ENCODE data around the gene PLAAT1. TPM values are rescaled to one million over a fixed set of nuclear protein-coding genes. Genes with fewer than 3 reads are reported as not detected.

PLAAT1 gene
- total RNA-seq, 1 donor from 2014 or later = 1.3 TPM

DNA sequence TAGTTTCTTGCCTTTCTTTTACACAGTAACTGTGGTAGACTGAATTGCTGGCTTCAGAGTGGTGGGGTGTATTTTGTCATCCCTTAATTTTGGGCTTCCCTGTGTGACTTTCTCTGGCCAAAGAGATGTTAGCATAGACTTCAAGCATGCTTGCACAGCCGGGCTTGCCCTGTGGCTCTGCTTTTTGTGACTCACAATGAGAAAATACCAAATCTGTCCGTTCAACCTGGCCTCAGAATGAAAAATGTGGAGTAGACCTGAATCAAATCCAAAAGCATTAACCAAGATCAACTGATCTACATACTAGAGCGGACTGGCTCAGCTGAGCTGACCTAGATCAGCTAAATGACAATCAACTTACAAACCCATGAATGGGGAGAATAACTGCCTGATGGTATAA lies 51.4 kb downstream of the PLAAT1 start:
- TF ChIP-seq, protein P1, sequence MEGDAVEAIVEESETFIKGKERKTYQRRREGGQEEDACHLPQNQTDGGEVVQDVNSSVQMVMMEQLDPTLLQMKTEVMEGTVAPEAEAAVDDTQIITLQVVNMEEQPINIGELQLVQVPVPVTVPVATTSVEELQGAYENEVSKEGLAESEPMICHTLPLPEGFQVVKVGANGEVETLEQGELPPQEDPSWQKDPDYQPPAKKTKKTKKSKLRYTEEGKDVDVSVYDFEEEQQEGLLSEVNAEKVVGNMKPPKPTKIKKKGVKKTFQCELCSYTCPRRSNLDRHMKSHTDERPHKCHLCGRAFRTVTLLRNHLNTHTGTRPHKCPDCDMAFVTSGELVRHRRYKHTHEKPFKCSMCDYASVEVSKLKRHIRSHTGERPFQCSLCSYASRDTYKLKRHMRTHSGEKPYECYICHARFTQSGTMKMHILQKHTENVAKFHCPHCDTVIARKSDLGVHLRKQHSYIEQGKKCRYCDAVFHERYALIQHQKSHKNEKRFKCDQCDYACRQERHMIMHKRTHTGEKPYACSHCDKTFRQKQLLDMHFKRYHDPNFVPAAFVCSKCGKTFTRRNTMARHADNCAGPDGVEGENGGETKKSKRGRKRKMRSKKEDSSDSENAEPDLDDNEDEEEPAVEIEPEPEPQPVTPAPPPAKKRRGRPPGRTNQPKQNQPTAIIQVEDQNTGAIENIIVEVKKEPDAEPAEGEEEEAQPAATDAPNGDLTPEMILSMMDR (IDR thresholded peaks at IDR 0.05; ENCODE audit: insufficient read depth, low read length, poor library complexity, severe bottlenecking) = no peak
- no peaks in the 10 kb centered on the region for H3K36me3 ChIP-seq (ENCODE audit: control insufficient read depth, insufficient read depth, low read length)
- no peak overlapping the region for H3K4me3 ChIP-seq (ENCODE audit: low read depth, low read length)
- DNase-seq (ENCODE audit: low read depth) = no peak
- no peaks in the 10 kb centered on the region for H3K27me3 ChIP-seq (ENCODE audit: control insufficient read depth, insufficient read depth, low read length)

DNA sequence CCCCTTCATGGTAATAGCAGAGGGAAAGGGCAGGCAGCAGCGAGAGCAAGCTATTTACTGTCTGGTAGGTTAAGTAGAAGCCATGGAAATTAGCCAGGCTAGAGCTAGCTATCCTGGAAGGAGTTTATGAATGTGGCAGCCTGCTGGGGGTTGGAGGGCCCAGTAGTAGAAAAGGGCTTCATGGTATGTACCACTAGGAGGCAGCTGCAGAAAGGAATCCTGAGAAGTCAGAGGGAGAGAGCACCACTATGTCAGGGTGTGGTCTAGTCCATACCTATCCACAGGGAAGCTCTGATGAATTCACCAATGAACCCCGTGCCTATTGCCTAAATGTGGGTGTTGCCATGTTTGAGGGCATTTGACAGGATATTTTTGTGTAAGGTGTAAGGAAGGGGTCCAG lies 55.0 kb downstream of the PLAAT1 start:
- DNase-seq (ENCODE audit: low read depth) = no peak
- TF ChIP-seq, protein P1 (IDR thresholded peaks at IDR 0.05; ENCODE audit: insufficient read depth, low read length, poor library complexity, severe bottlenecking) = no peak
- H3K4me3 ChIP-seq (ENCODE audit: low read depth, low read length) = no peak overlapping the region
- no peaks in the 10 kb centered on the region for H3K27me3 ChIP-seq (ENCODE audit: control insufficient read depth, insufficient read depth, low read length)
- no peaks in the 10 kb centered on the region for H3K36me3 ChIP-seq (ENCODE audit: control insufficient read depth, insufficient read depth, low read length)

DNA sequence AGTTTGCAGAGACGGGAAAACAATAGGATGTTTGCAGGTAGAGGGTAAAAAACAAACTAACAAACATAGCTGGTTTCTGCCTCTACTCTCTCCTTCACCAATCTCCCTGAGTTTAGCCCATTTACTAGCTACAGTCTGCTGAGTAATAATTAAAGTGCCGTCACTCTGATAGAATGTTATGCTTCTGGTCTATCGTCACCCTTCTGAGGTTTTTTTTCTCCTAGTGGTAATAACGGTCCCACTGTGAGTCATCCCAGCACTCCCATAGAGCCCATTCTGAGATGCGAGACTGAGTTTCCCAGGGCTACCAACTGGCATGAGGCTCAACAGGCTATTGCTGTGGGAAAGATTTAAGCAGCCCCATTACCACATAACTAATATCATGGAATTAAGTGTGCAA lies 56.4 kb downstream of the PLAAT1 start:
- H3K4me3 ChIP-seq (ENCODE audit: low read depth, low read length) = no peak overlapping the region
- TF ChIP-seq, protein P1 (IDR thresholded peaks at IDR 0.05; ENCODE audit: insufficient read depth, low read length, poor library complexity, severe bottlenecking) = no peak
- no peaks in the 10 kb centered on the region for H3K27me3 ChIP-seq (ENCODE audit: control insufficient read depth, insufficient read depth, low read length)
- DNase-seq (ENCODE audit: low read depth) = no peak
- H3K36me3 ChIP-seq (ENCODE audit: control insufficient read depth, insufficient read depth, low read length) = no peaks in the 10 kb centered on the region

DNA sequence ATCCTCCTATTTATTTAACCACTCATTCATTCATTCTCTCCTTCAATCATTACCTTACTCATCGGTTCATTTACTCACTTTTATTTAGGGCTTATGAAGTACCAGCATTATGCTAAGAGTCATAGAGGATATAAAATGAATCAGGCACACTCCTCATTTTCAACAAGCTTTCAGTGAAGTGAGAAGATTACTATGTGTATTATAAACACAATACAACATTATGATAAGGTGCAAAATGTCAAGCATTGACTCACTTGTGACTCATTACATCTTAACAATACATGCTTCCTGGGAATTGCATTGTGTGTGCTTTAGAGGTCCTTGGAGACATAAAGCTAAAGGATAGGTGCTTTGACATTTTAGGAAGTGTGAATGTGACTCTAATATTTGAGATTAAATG lies 60.4 kb downstream of the PLAAT1 start:
- H3K4me3 ChIP-seq (ENCODE audit: low read depth, low read length) = no peak overlapping the region
- H3K27me3 ChIP-seq (ENCODE audit: control insufficient read depth, insufficient read depth, low read length) = no peaks in the 10 kb centered on the region
- no peak for DNase-seq (ENCODE audit: low read depth)
- TF ChIP-seq, protein P1 (IDR thresholded peaks at IDR 0.05; ENCODE audit: insufficient read depth, low read length, poor library complexity, severe bottlenecking) = no peak
- H3K36me3 ChIP-seq (ENCODE audit: control insufficient read depth, insufficient read depth, low read length) = no peaks in the 10 kb centered on the region

DNA sequence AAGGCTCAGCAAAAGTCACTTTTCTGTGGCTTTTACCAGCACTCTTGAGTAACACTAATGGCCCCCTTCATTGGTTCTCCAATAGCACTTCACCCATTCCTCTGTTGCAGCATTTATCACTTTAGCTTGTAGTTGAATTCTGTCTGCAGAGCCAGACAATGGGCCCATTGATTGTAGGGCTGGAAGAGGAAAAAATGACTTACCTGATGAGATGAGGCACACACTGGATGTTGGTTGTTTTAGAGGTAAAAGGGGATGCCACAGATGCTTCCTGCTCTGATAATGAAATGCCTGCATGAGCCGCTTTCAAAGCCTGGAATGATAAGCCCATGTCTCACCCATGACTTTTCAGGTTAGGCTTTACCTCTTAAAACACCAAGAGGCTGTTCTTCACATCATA lies 64.3 kb downstream of the PLAAT1 start:
- Histone ChIP-seq H3K4me3 (ENCODE audit: low read depth, low read length) (no peak overlapping the region), H3K27me3 (ENCODE audit: control insufficient read depth, insufficient read depth, low read length) (no peaks in the 10 kb centered on the region), H3K36me3 (ENCODE audit: control insufficient read depth, insufficient read depth, low read length) (no peaks in the 10 kb centered on the region)
- TF ChIP-seq, protein P1 (IDR thresholded peaks at IDR 0.05; ENCODE audit: insufficient read depth, low read length, poor library complexity, severe bottlenecking) = no peak
- DNase-seq (ENCODE audit: low read depth) = no peak

DNA sequence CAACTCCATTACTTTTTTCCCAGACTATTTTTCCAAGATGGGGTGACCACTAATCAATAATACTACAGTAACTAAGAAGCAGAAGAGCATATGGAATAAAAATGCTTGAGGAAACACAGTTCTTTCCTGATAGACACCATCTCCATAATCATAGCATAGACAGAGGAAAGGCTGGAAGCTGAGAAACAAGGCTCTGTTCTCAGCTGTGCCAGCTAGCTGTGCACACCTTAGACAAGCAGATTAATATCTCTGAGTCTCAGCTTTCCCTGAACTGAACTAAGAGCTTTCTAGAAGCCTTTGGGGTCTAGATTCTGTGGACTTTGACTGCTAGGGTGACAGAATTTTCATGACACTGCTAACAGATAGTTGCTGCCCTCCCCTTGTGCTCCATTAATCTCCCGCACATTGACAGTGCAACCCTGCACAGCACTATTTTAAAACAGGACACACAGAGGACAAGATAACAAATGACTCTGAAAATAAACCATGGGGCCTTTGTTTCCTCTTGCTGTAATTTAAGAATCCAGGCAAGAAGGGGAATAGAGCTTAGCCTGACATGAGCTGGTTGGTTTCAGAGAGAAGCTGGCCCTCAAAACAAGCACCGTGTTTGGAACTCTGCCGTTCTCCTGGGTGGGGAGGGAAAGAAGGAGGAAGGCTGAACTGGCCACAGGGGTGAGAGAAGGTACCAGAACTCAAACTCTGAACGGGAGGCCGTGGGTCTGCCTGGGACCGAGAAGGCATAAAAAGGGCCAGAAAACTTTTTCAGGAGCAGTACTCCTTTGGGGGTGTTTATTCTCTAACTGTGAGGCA lies 70.1 kb downstream of the PLAAT1 start:
- Histone ChIP-seq H3K36me3 (ENCODE audit: control insufficient read depth, insufficient read depth, low read length) (no peaks in the 10 kb centered on the region), H3K27me3 (ENCODE audit: control insufficient read depth, insufficient read depth, low read length) (no peaks in the 10 kb centered on the region), H3K4me3 (ENCODE audit: low read depth, low read length) (no peak overlapping the region)
- TF ChIP-seq, protein P1 (IDR thresholded peaks at IDR 0.05; ENCODE audit: insufficient read depth, low read length, poor library complexity, severe bottlenecking) = no peak
- no peak for DNase-seq (ENCODE audit: low read depth)

Data from kidney epithelial cell (primary cell).